ENCODE data around the gene GRB2.

GRCh38 chr17:75361344-75361743 is 44.1 kb downstream of the GRB2 start:
- TF ChIP-seq, protein P1, sequence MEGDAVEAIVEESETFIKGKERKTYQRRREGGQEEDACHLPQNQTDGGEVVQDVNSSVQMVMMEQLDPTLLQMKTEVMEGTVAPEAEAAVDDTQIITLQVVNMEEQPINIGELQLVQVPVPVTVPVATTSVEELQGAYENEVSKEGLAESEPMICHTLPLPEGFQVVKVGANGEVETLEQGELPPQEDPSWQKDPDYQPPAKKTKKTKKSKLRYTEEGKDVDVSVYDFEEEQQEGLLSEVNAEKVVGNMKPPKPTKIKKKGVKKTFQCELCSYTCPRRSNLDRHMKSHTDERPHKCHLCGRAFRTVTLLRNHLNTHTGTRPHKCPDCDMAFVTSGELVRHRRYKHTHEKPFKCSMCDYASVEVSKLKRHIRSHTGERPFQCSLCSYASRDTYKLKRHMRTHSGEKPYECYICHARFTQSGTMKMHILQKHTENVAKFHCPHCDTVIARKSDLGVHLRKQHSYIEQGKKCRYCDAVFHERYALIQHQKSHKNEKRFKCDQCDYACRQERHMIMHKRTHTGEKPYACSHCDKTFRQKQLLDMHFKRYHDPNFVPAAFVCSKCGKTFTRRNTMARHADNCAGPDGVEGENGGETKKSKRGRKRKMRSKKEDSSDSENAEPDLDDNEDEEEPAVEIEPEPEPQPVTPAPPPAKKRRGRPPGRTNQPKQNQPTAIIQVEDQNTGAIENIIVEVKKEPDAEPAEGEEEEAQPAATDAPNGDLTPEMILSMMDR (IDR thresholded peaks at IDR 0.05; ENCODE audit: insufficient read depth, low read length, poor library complexity, severe bottlenecking) = no peak
- TF ChIP-seq EZH2phosphoT487 (conservative IDR thresholded peaks at IDR 0.05; ENCODE audit: low read length) = no peak

Measured in SU-DHL-6 (cell line).